ENCODE results near the gene LCE5A.
"Not testable (repeated sequence)": the region's sequence is repeated elsewhere in the genome, so short reads cannot be mapped to it uniquely, and the experiment has no call there.

LCE5A gene

GRCh38 chr1:152481869-152482664, 28.5 kb upstream of the LCE5A start:
- TF ChIP-seq, protein P1, sequence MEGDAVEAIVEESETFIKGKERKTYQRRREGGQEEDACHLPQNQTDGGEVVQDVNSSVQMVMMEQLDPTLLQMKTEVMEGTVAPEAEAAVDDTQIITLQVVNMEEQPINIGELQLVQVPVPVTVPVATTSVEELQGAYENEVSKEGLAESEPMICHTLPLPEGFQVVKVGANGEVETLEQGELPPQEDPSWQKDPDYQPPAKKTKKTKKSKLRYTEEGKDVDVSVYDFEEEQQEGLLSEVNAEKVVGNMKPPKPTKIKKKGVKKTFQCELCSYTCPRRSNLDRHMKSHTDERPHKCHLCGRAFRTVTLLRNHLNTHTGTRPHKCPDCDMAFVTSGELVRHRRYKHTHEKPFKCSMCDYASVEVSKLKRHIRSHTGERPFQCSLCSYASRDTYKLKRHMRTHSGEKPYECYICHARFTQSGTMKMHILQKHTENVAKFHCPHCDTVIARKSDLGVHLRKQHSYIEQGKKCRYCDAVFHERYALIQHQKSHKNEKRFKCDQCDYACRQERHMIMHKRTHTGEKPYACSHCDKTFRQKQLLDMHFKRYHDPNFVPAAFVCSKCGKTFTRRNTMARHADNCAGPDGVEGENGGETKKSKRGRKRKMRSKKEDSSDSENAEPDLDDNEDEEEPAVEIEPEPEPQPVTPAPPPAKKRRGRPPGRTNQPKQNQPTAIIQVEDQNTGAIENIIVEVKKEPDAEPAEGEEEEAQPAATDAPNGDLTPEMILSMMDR (IDR thresholded peaks at IDR 0.05; ENCODE audit: extremely low read depth, insufficient read depth, missing control alignments): no peak
- in situ Hi-C loops (cut with MboI; ENCODE audit: low pct_unique_long_range_greater_than_20kb, low sequenced_read_pairs, unreplicated experiment): no loop called here
- no peak for DNase-seq (ENCODE audit: low spot score)

DNA sequence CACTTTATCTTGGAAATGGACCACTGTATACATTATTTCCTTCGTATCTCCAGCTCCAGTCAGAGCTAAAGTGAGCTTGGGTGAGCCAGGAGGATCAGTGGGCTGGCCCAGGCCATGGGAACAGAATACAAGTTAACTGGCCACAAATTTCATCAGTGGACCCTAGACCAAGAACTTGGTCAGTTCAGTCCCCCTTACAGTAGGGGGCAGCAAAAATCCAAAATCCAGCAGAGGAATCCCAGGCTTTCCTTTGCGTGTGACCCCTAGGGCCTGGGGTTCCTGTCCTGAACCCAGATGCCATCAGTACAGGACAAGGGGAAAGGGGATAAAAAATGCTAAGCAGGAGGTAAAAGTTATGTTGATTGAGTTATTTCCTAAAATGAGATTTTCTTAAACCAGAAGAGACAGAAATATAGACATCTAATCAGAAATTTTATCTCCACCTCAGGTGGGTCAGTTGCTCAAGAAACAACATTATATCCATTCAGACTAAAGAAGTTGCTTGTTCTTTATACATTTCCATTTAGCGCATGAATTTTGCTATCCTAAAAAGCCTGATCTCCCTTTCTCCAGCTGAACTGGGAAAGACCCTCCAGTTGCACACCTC, 24.1 kb upstream of the LCE5A start:
- TF ChIP-seq, protein P1 (IDR thresholded peaks at IDR 0.05; ENCODE audit: extremely low read depth, insufficient read depth, missing control alignments): peak; percentile 48
- in situ Hi-C loops (cut with MboI; ENCODE audit: low pct_unique_long_range_greater_than_20kb, low sequenced_read_pairs, unreplicated experiment): no loop called here
- DNase-seq (ENCODE audit: low spot score): no peak

DNA sequence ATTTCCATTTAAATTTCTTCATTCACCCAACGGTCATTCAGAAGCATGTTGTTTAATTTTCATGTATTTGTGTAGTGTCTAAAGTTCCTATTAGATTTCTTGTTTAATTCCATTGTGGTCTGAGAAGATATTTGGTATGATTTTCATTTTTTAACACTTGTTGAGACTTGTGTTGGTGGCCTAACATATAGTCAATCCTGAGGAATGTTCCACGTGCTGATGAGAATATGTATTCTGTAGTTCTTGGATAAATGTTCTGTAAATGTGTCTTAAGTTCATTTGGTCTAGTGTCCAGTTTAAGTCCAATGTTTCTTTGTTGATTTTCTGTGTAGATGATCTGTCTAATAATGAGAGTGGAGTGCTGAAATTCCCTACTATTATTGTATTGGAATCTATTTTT, 22.7 kb upstream of the LCE5A start:
- in situ Hi-C loops (cut with MboI; ENCODE audit: low pct_unique_long_range_greater_than_20kb, low sequenced_read_pairs, unreplicated experiment): no loop called here
- TF ChIP-seq, protein P1 (IDR thresholded peaks at IDR 0.05; ENCODE audit: extremely low read depth, insufficient read depth, missing control alignments): no peak
- no peak for DNase-seq (ENCODE audit: low spot score)

DNA sequence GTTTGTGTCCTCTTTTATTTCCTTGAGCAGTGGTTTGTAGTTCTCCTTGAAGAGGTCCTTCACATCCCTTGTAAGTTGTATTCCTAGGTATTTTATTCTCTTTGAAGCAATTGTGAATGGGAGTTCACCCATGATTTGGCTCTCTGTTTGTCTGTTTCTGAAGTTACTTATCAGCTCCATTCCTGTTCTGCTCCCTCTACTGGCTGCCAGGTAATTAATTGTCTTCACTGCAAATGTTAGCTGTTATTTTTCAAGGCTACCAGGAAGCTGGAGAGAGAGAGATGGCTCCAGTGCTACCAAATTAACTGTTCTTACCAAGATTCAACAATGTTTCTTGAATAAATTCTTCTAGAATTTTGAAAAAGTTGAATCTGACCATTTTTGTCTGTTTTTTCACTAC, 19.1 kb upstream of the LCE5A start:
- TF ChIP-seq, protein P1 (IDR thresholded peaks at IDR 0.05; ENCODE audit: extremely low read depth, insufficient read depth, missing control alignments): peak; percentile 21
- in situ Hi-C loops (cut with MboI; ENCODE audit: low pct_unique_long_range_greater_than_20kb, low sequenced_read_pairs, unreplicated experiment); DNase-seq (ENCODE audit: low spot score): not testable (repeated sequence)

DNA sequence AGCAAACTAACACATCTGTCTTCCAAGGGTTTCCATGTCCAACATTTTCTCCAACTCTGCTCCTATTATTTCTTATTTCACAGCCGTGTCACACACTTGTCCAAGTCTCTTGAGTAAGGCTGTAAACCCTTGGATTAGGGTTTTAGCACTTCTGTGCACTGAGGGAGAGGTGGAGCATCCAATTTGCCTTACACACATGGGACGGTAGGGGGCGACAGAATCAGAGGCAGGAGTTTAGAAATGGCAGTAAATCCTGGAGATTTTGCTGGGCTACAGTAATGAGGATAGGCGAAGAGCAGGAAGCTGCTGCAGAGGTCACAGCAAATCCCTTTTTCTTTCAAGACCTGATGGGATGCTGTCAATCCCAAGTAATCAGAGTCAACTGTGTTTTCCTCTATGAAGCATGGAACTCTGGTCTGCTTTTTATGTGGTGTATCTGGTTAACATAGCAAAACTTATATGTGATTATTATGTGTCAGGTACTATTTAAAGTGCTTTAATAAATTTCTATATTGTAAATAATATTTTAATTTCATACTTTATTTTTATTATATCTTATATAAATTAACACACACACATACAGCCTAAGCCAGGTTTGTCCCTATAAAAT, 15.4 kb upstream of the LCE5A start:
- in situ Hi-C loops (cut with MboI; ENCODE audit: low pct_unique_long_range_greater_than_20kb, low sequenced_read_pairs, unreplicated experiment): no loop called here
- DNase-seq (ENCODE audit: low spot score): no peak
- TF ChIP-seq, protein P1 (IDR thresholded peaks at IDR 0.05; ENCODE audit: extremely low read depth, insufficient read depth, missing control alignments): peak; percentile 56

DNA sequence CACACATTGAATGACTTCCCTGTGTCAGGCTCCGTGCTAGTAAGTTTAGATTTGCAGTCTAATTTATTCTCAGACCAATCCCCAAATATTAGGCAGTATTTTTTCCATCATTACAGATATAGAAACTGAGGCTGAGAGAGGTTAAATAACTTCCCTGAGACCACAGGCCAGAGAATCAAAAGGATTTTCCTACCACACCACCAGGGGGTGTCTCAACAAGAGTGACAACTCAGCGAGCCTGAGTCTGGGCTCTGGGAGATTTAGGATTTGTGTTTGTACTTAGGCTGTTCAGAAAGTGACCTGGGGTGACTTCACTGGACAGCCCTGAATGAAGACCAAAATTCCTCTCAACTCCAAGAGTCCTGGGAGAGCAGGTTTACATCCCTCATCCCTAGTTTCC, 13.3 kb upstream of the LCE5A start:
- no peak for DNase-seq (ENCODE audit: low spot score)
- TF ChIP-seq, protein P1 (IDR thresholded peaks at IDR 0.05; ENCODE audit: extremely low read depth, insufficient read depth, missing control alignments): no peak
- in situ Hi-C loops (cut with MboI; ENCODE audit: low pct_unique_long_range_greater_than_20kb, low sequenced_read_pairs, unreplicated experiment): no loop called here
